CD4-positive, alpha-beta T cell treated with Interleukin-6 for 4 hours (primary cell): ENCODE measurements around the gene MPND.

Source experiments
- DNase-seq: peaks from one replicate; pipeline ENCODE4 v3.0.0-alpha.2; 2020; ENCODE audit warnings: mixed read lengths

The MPND gene

GRCh38 chr19:4409123-4409933 lies 66.0 kb downstream of the MPND start:
- no peak for DNase-seq
